ENCODE results near the gene SHISA2. TPM values are rescaled to one million over a fixed set of nuclear protein-coding genes. Genes with fewer than 3 reads are reported as not detected.

SHISA2 gene
- total and polyA plus RNA-seq, 2 of the 8 experiments (the other 6 are each of a cell fraction or from before 2014, with no cell fraction given), result 10.2 to 23.8 TPM

GRCh38 chr13:26051231-26051656 is 572 bp downstream of the SHISA2 start (continued):
- no peak for TF ChIP-seq EGR1 (IDR thresholded peaks at IDR 0.05; ENCODE audit: borderline replicate concordance, low read depth, low read length)
- TF ChIP-seq RXRA (IDR thresholded peaks at IDR 0.05; ENCODE audit: insufficient read depth, low read depth, low read length), result no peak
- TF ChIP-seq, protein P1, sequence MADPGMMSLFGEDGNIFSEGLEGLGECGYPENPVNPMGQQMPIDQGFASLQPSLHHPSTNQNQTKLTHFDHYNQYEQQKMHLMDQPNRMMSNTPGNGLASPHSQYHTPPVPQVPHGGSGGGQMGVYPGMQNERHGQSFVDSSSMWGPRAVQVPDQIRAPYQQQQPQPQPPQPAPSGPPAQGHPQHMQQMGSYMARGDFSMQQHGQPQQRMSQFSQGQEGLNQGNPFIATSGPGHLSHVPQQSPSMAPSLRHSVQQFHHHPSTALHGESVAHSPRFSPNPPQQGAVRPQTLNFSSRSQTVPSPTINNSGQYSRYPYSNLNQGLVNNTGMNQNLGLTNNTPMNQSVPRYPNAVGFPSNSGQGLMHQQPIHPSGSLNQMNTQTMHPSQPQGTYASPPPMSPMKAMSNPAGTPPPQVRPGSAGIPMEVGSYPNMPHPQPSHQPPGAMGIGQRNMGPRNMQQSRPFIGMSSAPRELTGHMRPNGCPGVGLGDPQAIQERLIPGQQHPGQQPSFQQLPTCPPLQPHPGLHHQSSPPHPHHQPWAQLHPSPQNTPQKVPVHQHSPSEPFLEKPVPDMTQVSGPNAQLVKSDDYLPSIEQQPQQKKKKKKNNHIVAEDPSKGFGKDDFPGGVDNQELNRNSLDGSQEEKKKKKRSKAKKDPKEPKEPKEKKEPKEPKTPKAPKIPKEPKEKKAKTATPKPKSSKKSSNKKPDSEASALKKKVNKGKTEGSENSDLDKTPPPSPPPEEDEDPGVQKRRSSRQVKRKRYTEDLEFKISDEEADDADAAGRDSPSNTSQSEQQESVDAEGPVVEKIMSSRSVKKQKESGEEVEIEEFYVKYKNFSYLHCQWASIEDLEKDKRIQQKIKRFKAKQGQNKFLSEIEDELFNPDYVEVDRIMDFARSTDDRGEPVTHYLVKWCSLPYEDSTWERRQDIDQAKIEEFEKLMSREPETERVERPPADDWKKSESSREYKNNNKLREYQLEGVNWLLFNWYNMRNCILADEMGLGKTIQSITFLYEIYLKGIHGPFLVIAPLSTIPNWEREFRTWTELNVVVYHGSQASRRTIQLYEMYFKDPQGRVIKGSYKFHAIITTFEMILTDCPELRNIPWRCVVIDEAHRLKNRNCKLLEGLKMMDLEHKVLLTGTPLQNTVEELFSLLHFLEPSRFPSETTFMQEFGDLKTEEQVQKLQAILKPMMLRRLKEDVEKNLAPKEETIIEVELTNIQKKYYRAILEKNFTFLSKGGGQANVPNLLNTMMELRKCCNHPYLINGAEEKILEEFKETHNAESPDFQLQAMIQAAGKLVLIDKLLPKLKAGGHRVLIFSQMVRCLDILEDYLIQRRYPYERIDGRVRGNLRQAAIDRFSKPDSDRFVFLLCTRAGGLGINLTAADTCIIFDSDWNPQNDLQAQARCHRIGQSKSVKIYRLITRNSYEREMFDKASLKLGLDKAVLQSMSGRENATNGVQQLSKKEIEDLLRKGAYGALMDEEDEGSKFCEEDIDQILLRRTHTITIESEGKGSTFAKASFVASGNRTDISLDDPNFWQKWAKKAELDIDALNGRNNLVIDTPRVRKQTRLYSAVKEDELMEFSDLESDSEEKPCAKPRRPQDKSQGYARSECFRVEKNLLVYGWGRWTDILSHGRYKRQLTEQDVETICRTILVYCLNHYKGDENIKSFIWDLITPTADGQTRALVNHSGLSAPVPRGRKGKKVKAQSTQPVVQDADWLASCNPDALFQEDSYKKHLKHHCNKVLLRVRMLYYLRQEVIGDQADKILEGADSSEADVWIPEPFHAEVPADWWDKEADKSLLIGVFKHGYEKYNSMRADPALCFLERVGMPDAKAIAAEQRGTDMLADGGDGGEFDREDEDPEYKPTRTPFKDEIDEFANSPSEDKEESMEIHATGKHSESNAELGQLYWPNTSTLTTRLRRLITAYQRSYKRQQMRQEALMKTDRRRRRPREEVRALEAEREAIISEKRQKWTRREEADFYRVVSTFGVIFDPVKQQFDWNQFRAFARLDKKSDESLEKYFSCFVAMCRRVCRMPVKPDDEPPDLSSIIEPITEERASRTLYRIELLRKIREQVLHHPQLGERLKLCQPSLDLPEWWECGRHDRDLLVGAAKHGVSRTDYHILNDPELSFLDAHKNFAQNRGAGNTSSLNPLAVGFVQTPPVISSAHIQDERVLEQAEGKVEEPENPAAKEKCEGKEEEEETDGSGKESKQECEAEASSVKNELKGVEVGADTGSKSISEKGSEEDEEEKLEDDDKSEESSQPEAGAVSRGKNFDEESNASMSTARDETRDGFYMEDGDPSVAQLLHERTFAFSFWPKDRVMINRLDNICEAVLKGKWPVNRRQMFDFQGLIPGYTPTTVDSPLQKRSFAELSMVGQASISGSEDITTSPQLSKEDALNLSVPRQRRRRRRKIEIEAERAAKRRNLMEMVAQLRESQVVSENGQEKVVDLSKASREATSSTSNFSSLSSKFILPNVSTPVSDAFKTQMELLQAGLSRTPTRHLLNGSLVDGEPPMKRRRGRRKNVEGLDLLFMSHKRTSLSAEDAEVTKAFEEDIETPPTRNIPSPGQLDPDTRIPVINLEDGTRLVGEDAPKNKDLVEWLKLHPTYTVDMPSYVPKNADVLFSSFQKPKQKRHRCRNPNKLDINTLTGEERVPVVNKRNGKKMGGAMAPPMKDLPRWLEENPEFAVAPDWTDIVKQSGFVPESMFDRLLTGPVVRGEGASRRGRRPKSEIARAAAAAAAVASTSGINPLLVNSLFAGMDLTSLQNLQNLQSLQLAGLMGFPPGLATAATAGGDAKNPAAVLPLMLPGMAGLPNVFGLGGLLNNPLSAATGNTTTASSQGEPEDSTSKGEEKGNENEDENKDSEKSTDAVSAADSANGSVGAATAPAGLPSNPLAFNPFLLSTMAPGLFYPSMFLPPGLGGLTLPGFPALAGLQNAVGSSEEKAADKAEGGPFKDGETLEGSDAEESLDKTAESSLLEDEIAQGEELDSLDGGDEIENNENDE (IDR thresholded peaks at IDR 0.05; ENCODE audit: insufficient replicate concordance, low read length), result no peak
- no peak for TF ChIP-seq TBP (IDR thresholded peaks at IDR 0.05; ENCODE audit: low read depth, low read length)
- no peak for TF ChIP-seq NANOG (IDR thresholded peaks at IDR 0.05; ENCODE audit: insufficient read depth, low read depth, low read length, poor library complexity, severe bottlenecking)
